ENCODE results near the gene NCAPH2. TPM values are rescaled to one million over a fixed set of nuclear protein-coding genes. Genes with fewer than 3 reads are reported as not detected.
"Not testable (repeated sequence)": the region's sequence is repeated elsewhere in the genome, so short reads cannot be mapped to it uniquely, and the experiment has no call there.

Gene NCAPH2
- total RNA-seq, 1 donor from 2014 or later = 22.2 TPM

DNA sequence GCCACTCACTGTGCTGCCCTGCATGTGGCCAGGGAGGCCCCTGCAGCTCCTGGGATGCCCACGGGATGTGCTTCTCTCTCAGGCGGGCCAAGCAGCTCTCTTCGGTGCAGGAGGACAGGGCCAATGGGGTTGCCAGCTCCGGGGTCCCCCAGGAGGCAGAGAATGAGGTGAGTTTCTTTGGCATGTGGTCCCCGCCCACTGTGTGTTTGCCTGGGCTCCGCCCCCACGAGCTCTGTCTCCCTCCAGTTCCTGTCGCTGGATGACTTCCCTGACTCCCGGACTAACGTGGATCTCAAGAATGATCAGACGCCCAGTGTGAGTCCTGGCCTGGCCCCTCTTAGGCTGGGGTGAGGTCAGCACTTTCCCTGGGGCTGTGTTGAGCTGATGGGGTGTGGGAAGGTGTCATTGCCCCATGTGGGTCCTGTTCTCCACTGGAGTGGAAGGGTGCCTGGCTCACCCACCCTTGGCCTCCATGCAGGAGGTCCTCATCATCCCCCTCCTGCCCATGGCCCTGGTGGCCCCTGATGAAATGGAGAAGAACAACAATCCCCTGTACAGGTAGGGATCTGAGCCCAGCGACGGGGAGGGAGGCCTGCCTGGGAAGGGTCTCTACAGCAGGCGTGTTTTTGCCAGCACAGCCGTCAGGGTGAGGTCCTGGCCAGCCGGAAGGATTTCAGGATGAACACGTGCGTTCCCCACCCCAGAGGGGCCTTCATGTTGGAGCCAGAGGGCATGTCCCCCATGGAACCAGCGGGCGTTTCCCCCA lies 9.7 kb downstream of the NCAPH2 start:
- no peak for DNase-seq (ENCODE audit: low read depth in 2 of 2)

DNA sequence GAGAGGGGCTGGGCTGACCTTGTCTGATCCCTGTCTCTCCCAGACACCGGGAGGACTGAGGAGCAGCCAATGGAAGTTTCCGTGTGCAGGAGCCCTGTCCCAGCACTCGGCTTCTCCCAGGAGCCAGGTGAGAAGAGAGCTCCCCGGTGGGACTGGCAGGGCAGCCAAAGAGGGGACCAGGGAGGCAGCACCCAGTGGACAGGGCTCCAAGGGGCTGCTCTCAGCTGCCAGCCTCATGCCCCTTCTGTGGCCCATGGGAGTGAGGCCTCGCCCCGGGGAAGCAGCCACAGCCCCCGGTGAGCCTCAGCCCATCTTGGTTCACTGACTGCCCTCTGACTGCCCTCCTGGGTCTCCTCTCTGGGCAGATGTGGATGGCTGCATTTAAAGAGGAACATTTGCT lies 10.6 kb downstream of the NCAPH2 start:
- no peak for DNase-seq (ENCODE audit: low read depth in 2 of 2)

DNA sequence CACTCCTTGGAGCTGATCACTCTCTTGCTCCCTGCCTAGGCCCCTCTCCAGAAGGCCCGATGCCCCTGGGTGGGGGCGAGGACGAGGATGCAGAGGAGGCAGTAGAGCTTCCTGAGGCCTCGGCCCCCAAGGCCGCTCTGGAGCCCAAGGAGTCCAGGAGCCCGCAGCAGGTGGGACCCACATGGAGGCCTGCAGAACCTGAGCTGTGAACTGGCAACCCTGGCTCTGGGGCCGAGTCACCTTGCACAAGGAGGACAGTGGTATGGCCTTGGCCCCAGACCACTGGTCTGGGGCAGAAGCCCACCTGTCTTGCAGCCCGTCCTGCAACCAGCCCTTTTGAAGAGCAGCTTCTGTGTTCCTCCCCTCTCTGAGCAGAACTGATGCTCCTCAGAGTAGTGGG lies 11.1 kb downstream of the NCAPH2 start:
- DNase-seq (ENCODE audit: low read depth in 2 of 2) = no peak

DNA sequence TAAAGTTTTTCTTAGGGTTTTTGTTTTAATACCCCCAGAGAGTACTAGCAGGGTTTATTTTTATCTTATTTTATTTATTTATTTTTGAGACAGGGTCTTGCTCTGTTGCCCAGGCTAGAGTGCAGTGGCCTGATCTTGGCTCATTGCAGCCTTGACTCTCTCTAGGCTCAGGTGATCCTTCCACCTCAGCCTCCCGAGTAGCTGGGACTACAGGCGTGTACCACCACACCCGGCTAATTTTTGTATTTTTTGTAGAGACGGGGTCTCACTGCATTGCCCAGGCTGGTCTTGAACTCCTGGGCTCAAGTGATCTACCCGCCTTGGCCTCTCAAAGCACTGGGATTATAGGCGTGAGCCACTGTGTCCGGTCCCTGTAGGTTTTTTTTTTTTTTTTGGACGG lies 12.2 kb downstream of the NCAPH2 start:
- DNase-seq (ENCODE audit: low read depth in 2 of 2) = not testable (repeated sequence)

DNA sequence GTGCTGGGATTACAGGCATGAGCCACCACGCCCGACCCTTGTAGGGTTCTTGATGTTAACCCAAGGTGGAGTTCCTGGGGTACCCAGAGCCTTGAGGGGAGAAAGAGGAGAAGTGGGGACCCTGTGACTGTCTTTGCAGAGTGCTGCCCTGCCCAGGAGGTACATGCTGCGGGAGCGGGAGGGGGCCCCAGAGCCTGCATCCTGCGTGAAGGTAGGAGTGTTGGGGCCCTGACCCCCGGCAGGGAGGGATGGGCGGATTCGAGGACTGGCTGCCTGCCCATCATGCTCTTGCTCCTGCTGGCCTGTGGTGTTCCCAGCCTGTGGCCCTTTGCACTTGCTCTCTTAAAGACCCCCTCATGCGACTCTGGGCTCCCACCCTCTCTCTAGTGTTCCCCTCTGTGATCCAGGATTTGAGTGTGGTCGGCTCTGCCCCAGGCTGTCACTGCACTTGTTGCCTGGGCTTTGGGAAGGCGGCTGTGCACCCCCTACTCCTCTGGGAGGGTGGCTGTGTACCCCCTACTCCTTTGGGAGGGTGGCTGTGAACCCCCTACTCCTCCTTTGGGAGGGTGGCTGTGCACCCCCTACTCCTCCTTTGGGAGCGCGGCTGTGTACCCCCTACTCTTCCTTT lies 12.9 kb downstream of the NCAPH2 start:
- DNase-seq (ENCODE audit: low read depth in 2 of 2) = no peak

DNA sequence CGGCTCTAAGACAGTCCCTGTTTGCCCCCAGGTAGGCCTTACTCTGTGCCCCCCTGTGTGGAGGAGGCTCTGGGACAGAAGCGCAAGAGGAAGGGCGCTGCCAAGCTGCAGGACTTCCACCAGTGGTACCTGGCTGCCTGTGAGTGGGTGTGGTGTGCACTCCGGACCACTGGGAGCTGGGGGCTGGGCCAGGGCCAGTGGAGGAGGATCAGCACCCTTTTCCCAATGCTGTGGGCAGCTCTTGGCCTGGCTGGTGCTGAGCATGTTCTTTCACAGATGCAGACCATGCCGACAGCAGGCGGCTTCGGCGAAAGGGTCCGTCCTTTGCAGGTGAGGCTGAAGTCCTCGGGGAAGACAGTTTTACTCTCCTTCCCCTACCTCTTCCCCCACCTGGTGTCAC lies 13.7 kb downstream of the NCAPH2 start:
- DNase-seq (ENCODE audit: low read depth in 2 of 2) = no peak

DNA sequence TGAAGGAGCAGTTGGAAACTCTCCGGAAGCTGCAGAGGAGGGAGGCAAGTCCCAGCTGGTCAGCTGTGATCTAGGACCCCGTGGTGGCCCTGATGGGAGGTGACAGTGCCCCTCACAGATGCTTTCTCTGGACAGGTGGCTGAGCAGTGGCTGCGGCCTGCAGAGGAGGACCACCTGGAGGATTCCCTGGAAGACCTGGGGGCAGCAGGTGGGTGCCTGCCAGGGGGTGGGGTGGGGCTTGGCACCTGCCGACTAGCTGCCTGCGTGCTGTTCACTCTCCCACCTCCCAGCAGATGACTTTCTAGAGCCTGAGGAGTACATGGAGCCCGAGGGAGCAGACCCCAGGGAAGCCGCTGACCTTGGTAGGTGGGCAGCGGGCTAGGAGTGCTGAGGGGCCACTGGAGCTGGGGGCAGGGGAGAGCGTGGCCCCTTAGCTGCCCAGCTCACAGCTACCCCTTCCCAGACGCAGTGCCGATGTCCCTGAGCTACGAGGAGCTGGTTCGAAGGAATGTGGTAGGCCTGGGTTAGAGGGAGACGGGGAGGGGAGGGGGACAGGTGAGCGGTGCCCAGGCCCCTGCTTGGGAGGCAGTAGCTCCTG lies 14.3 kb downstream of the NCAPH2 start:
- no peak for DNase-seq (ENCODE audit: low read depth in 2 of 2)

DNA sequence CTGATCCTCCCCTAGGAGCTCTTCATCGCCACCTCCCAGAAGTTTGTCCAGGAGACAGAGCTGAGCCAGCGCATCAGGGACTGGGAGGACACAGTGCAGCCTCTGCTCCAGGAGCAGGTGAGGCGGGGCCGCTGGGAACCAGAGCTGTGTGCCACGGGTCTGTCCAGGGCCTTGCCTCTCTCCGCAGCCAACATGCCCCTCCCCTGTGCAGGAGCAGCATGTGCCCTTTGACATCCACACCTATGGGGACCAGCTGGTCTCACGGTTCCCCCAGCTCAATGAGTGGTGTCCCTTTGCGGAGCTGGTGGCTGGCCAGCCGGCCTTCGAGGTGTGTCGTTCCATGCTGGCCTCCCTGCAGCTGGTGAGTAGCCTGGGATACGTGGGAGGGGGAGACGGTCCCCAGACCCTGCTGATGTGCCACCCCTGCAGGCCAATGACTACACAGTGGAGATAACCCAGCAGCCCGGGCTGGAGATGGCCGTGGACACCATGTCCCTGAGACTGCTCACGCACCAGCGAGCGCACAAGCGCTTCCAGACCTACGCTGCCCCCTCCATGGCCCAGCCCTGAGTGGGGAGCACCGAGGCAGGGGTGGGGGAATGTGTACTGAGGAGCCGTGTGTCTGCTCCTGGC lies 14.9 kb downstream of the NCAPH2 start:
- no peak for DNase-seq (ENCODE audit: low read depth in 2 of 2)

DNA sequence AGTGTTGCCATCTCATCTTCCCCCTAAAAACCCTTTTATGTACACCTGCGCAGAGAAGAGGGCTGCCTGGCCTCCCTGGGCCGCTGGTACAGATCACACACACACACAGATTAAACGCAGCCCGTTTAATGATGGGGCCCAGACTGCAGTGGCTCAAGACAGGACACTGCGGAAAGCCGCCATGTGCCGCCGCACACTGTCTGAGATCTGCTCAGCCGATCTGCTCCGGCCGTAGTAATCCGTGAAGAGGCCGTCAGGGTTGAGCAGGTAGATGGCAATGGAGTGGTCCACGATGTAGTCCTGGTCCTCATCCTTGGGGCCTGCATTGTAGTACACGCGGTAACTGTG lies 15.4 kb downstream of the NCAPH2 start:
- DNase-seq (ENCODE audit: low read depth in 2 of 2) = no peak

DNA sequence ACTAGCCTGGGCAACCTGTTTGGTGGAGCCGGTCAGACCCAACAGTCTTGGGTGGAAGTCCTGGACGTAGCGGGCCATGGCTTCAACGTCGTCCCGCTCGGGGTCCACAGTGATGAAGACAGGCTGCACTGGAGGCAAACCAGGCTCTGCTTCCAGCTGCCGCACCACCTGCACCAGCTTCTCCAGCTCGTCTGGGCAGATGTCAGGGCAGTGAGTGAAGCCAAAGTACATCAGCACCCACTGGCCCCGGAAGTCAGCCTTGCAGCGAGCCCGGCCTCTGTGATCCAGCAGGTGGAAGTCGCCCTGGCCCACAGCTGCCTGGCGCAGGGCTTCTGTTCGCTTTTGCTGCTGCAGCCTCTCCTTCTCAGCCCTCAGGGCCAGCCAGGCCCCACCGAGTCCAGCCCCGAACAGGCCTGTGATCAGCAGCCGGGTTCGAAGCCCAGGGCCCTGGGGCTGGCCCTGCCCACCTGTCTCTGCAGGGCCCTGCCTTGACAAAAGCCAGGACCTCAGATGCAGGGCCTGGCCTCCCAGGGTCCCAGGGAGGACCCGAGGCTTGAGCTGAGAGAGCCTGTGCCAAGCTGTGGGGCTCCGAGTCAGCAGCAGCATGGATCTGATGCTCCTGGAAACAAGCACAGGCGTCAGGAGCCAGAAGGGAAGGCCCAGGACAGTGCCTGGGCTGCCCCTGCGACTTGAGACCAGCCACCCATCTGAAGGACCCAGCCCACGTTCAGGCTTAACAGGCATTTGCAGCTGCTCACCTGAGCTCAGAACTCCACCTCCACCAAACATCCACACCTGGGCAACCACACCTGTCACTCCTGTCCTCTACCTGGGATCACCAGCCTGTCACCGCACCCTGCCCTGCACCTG lies 16.0 kb downstream of the NCAPH2 start:
- DNase-seq (ENCODE audit: low read depth in 2 of 2) = no peak

DNA sequence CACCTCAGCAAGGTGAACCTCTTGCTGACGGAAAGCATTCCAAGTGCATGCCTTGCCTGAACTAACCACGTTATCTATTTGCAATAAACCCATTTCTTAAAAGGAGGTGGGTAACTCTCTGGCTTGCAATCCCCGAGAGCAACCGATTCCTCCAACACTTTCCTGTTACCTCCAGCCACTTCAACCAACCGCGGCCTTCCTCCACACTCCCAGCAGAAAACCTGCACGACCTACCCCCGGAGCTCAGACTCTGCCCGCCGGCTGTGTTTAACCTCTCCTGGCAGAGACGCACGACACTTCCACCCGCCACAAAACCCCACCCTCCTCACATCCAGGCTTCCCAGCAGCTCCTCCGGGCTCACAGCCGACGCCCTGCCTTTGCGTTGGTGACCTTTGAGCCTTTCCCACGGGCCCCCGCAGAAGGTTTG lies 16.7 kb downstream of the NCAPH2 start:
- peak in 1 of 2 donors; percentile 22 for DNase-seq (ENCODE audit: low read depth in 2 of 2)

DNA sequence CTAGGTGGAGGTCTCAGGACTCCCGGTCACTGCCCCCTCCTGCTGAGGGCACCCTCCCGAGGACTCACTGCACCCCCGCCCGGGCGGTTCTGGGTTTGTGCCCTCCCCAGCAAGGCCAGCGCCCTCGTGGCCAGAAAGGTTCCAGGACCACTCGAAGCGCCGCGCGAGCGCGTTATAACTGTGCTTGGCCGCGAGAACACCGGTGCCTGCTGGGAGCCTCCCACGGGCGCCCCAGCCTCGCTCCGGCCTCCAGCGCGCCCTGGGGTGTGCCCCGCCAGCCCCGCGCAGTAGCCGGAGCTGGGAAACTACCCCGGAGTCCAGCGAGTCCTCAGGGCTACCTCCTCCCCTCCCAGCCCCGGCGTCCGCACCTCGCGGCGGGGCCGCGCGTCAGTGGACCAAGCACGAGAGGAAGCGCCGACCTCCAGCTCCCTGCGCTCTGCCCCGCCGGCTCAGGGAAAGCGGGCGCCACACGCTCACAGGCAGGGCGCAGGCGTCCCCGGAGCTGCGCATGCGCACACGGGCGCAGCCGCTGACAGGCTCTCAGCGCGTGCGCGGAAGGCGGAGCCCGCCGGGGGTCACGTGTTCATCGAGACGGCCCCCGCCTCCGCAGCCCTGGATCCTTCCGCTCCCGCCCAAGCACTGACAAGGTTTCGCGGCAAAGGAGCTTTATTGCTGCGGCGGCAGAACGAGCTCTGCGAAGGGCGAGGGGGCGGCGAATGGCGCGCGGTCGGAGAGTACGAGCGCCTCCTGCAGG lies 17.3 kb downstream of the NCAPH2 start, which contains the start of gene SCO2:
SCO2 (minus strand) TSS at position 495 of the 754 bp plus-strand sequence. CDS start 1,187 bp downstream, outside the sequence.
- peak; percentile 93 to 98 for DNase-seq (ENCODE audit: low read depth in 2 of 2)

DNA sequence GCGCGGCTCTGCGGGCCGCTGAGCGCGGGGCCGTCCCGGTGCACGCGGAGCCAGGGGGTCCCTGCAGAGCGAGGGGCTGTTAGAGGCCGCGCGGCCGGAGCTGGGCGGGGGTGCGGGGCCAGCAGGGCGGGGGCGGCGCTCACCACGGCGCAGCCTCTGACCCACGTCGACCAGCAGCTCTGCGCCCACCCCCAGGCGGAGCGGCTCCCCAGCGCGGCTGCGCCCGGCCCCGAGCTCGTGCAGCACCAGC lies 17.8 kb downstream of the NCAPH2 start:
- no peak for DNase-seq (ENCODE audit: low read depth in 2 of 2)

DNA sequence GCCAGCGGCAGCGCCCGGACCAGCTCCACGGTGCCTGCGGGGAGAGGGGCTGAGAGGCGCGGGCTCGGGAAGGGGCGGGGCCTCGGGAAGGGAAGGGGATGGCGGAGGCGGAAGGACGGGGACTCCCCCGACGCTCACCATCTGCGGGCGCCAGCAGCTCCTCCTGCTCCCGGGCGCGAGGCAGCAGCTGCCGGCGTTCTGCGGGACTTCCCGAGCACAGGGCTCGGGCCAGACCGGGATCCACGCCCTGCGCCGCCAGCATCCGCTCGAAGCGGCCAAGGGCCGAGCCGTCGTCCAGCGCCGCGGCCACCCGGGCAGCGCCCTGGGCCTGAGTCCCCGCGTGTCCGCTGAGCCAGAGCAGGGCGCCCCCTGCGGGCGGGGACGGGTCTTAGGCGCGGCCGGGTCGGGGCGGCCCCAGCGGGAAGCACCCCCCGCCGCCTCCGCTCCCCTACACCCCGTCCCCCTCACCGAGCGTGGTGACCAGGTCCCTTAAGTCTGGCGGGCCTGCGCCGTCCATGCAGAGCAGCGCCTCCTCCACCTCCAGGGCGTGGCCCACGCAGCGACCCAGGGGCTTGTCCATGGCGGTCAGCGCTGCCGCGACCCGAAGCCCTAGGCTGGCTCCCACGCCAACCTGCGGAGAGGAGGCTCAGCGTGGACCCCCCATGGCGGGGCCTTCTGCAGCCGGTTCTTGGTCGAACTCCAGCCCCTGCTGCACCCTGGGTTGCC lies 18.2 kb downstream of the NCAPH2 start:
- DNase-seq (ENCODE audit: low read depth in 2 of 2) = peak; percentile 38 to 81

DNA sequence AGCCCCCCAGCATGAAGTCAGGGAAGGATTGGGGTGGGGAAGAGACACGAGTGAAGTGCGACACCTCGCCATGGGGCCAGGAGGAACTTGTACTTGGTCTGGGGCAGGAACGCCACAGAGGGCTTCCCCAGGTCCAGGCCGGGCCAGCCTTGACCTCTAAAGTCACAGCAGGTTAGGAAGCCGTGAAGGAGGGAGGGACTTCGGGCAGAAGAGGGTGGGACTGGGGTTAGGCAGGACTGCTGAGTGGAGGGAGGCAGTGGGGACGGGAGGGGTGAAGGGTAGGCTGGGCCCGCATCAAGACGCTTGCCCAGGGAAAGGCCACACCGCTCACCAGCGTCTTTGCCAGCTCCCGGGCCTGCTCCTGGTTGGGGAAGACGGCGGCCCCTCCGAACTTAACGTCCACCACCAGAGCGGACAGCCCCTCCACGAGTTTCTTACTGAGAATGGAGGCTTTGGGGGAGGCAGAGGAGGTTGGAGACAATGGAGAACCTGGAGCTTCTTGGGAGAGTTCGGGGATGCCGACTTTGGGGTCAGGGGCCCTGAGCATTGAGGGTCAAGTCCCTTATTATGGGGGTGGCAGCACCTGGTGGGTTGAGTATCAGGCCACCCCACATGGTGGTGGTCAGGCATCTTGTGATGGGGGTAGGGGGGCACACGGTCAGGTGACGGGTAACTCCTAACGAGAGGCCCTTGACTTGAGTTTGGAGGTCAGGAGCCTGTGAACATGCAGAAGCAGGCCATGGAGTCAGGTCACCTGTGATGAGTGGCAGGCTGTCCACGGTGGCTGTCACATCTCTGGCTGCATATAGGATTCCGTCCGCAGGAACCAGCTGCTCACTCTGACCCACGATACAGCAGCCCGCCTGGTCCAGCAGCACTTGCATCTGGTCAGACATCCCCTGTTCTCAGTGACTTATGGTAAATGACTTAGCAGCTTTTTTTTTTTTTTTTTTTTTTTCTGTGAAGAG lies 19.1 kb downstream of the NCAPH2 start:
- DNase-seq (ENCODE audit: low read depth in 2 of 2) = no peak

DNA sequence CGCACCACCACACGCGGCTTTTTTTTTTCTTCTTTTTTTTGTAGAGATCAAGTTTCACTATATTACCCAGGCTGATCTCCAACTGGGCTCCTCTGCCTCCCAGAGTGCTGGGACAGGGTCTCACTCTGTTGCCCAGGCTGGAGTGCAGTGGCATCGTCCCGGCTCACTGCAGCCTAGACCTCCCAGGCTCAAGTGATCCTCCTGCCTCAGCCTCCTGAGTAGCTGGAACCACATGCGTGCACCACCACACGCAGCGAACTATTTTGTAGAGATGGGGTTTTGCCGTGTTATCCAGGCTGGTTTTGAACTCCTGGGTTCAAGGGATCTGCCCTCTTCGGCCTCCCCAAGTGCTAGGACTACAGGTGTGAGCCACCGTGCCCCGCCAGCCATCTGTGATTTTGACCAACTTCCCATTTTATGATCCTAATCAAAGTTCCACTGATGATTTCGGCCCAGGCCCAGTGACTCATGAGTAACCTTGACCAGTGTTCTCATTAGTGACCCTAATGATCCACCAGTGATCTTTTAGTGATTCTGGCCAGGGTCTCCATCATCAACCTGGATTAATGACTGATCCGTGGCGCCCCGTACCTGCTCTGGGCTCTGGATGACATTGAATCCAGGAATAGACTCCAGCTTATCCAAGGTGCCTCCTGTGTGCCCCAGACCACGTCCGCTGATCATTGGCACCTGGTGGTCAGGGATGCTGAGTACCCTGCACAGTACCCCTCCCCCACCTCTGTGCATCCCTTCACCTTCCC lies 20.1 kb downstream of the NCAPH2 start:
- no peak for DNase-seq (ENCODE audit: low read depth in 2 of 2)

DNA sequence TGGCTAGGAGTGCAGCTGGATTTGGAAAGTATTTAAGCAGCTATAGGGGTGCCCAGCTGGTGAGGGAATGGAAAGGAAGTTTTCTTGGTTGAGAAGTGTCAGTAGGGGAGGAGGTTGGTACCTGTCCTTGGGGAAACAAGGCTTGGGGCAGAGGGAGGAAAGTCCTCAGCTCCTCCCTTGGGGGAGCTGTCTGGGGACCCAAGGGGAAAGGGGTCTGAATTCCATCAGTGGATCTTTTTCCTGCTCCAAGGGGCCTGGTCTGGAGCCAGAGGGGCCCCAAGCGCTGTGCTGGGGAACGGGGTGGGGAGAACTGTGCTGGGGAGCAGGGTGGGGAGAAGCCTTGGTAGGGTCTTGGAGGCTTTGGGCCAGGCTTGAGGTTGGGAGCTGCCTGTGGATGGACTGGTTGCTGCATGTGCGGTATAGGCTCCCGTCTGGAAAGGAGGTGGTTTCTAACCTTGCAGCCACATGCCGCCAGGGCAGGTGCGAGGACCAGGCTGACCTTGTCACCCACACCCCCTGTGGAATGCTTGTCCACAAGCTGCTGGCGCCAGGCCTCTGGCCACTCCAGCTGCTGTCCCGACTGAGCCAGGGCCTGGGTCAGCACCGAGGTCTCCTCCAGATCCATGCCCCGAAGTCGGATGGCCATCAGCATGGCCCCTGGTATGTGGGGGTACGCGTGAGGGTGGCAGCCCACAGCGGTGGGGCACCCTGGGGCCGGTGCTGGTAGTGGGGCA lies 20.8 kb downstream of the NCAPH2 start:
- no peak for DNase-seq (ENCODE audit: low read depth in 2 of 2)
